Cardiac fibroblast (primary cell): ENCODE results near the gene SCGB1C2.
"Not testable (repeated sequence)": the region's sequence is repeated elsewhere in the genome, so short reads cannot be mapped to it uniquely, and the experiment has no call there.

Experiments
- DNase-seq, 2 donors: peaks; one replicate each; pipeline versions ENCODE4 v3.0.0 to v3.0.0-alpha.2; 2010; ENCODE audit warnings: low read depth in 2 of 2
- H3K4me3 ChIP-seq, 2 donors: replicated peaks in 1 of 2; 1 replicate in 1 of 2; 2 replicates in 1 of 2; pipeline ENCODE4 v1.5.1; 2011; ENCODE audit warnings: low read depth in 2 of 2, low read length in 2 of 2, mild to moderate bottlenecking in 2 of 2, moderate library complexity in 1 of 2
- TF ChIP-seq, protein P1 (sequence below): IDR thresholded peaks from one replicate; pipeline ENCODE4 v1.5.1; 2011; ENCODE audit warnings: low read depth, mild to moderate bottlenecking, low read length, inconsistent platforms

The SCGB1C2 gene

DNA sequence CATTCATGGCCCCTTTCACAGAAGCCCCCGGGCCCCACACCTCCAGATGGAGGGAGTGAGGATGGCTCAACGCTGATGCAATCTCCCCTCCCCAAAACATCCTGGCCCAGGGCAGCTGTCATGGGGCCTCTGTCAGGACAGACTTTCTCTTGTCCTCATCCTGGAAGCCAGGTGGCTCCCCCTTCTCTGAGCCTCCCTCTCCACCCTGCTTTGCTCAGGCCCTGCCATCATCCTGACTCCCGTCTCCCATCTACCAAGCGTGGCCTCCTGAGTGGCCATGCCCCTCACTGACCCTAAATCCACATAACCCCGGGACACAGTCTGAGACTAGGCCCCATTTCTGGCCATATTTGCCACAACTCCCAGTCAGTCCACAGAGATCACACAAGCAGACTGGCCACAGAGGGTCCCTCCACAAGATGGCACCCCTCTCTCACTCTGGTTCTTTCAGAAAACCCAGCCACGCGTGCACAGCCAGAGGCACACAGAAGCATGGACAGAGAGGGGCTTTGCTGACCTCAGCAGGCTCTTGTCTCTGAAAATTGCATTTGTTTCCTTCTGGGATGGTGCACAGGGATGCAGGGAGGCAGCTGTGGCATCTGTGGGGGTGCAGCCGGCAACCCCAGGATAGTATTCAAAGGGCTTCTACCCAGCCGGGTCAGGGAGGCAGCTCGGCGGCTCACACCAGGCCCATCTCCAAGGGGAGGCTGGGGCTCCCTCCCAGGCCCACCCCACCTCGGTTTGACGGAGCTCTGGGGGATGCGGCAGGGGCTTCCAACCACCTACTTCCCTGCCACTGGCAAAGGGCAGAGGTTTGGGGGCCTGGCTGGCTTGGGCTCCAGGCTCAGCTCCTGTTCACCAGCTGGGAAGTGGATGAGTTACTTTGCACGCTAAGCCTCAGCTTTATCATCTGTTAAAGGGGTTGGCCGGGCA, 27.2 kb downstream of the SCGB1C2 start:
- no peak overlapping the region for H3K4me3 ChIP-seq

GRCh38 chr17:165939-166338, 28.6 kb downstream of the SCGB1C2 start:
- DNase-seq: no peak
- no peak overlapping the region for H3K4me3 ChIP-seq
- TF ChIP-seq, protein P1, sequence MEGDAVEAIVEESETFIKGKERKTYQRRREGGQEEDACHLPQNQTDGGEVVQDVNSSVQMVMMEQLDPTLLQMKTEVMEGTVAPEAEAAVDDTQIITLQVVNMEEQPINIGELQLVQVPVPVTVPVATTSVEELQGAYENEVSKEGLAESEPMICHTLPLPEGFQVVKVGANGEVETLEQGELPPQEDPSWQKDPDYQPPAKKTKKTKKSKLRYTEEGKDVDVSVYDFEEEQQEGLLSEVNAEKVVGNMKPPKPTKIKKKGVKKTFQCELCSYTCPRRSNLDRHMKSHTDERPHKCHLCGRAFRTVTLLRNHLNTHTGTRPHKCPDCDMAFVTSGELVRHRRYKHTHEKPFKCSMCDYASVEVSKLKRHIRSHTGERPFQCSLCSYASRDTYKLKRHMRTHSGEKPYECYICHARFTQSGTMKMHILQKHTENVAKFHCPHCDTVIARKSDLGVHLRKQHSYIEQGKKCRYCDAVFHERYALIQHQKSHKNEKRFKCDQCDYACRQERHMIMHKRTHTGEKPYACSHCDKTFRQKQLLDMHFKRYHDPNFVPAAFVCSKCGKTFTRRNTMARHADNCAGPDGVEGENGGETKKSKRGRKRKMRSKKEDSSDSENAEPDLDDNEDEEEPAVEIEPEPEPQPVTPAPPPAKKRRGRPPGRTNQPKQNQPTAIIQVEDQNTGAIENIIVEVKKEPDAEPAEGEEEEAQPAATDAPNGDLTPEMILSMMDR: no peak

More for the DNA sequence above, 27.2 kb downstream of the SCGB1C2 start:
- TF ChIP-seq, protein P1: peak; percentile 50
- peak; percentile 36 to 56 for DNase-seq

DNA sequence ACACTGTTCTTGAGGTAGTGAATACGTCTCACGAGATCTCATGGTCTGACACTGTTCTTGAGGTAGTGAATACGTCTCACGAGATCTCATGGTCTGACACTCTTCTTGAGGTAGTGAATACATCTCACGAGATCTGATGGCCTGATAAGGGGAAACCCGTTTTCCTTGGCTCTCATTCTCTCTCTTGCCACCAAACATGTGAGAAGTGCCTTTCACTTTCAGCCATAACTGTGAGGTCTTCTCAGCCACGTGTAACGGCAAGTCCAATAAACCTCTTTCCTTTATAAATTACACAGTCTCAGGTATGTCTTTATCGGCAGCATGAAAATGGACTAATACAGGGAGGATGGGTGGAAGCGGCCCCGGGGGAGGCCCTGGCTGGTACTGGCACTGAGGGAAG, 31.2 kb downstream of the SCGB1C2 start:
- not testable (repeated sequence) for H3K4me3 ChIP-seq

GRCh38 chr17:170130-170670, 32.8 kb downstream of the SCGB1C2 start:
- TF ChIP-seq, protein P1: no peak
- no peak overlapping the region for H3K4me3 ChIP-seq
- no peak for DNase-seq

More for the DNA sequence above, 31.2 kb downstream of the SCGB1C2 start:
- DNase-seq: not testable (repeated sequence)

DNA sequence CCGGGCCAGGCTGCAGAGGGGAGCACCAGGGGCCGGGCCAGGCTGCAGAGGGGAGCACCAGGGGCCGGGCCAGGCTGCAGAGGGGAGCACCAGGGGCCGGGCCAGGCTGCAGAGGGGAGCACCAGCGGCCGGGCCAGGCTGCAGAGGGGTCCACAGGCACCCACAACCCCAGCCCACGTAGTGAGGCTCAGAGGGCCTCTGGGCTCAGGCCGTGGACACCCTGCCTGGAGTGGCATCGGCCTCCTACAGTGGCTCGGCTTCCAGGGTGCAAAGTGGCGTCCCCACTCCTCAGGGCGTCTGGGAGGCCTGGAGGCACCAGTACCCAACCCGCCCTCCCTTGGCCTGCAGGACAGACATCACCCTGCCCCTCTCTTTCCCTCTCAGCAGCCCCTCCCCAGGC, 34.5 kb downstream of the SCGB1C2 start:
- no peak for DNase-seq
- TF ChIP-seq, protein P1: no peak
- no peak overlapping the region for H3K4me3 ChIP-seq

GRCh38 chr17:172401-172800, 35.0 kb downstream of the SCGB1C2 start:
- TF ChIP-seq, protein P1: no peak
- no peak for DNase-seq
- no peak overlapping the region for H3K4me3 ChIP-seq

- H3K4me3 ChIP-seq: no peak overlapping the region
- TF ChIP-seq, protein P1: no peak
- no peak for DNase-seq
Observed at GRCh38 chr17:173166-173911, 36.0 kb downstream of the SCGB1C2 start.
